ENCODE measurements around the gene HSPBP1.

HSPBP1 gene

DNA sequence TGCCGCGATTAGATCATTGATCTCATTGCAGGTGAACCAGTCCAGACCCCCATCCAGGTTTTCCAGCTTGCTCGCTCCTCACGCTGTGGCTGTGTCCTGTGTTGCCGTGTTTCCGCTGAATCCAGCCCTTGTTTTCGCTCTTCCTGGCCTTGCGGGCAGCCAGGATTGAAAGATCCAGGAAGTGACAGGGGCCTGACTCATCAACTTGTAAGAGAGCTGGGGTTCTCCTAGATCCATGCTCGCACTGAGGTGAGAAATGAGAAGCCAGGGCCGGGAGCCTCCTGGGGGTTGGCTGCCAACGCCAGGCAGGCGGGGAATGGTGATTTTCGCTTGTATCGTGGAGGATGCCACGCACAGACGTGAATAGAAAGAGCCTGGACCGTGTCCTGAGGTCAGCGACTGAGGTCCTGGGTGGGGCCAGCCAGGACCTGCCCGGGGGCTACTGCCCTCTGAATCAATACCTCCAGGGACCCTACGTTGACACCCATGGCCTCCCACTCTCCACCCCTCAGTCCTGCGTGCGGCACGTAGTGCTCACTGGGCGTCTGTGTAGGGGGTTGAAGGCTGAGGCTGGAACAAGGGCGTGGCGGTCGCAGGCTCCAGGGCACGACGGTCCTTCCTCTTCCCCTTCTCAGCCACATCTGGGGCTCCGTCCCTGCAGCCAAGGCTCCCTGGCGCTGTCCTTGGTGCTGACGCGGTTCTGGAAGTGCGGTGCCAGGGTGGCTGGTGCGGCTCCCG is 63.3 kb downstream of the HSPBP1 start:
- Histone ChIP-seq H3K9me3 (ENCODE audit: low read length) (0 out of 2 replicates have a peak, but pooled peaks cover 2% of the 10 kb centered on the region), H3K4me1 (ENCODE audit: insufficient read depth, low read length, severe bottlenecking) (peaks cover 12% of the 10 kb centered on the region), H3K79me2 (ENCODE audit: insufficient read depth, low read length) (no peaks in the 10 kb centered on the region), H3K9ac (ENCODE audit: low read length) (peak overlapping the region; percentile 58; the same call in 1 of the 2 replicates), H4K20me1 (ENCODE audit: insufficient read depth, low read length) (no peaks in the 10 kb centered on the region), H3K27ac (ENCODE audit: low read depth, low read length, poor library complexity, severe bottlenecking) (no peak overlapping the region), H3F3A (ENCODE audit: insufficient read depth, low read length) (0 out of 2 replicates have a peak, but pooled peaks cover 4% of the 10 kb centered on the region), H3K4me2 (ENCODE audit: low read length) (peak overlapping the region; percentile 68), H3K27me3 (ENCODE audit: insufficient read depth, low read length) (no peaks in the 10 kb centered on the region), H3K36me3 (ENCODE audit: insufficient read depth, low read length) (peaks cover 18% of the 10 kb centered on the region), H3K4me3 (ENCODE audit: low read depth, low read length, poor library complexity, severe bottlenecking) (peak overlapping the region; percentile 68), H3K9me2 (ENCODE audit: low read depth, low read length) (no peaks in the 10 kb centered on the region), H2AFZ (ENCODE audit: low read length) (no peak overlapping the region)
- no peak for TF ChIP-seq EZH2 (IDR thresholded peaks at IDR 0.05; ENCODE audit: borderline replicate concordance, low read length)
- TF ChIP-seq, protein P1, sequence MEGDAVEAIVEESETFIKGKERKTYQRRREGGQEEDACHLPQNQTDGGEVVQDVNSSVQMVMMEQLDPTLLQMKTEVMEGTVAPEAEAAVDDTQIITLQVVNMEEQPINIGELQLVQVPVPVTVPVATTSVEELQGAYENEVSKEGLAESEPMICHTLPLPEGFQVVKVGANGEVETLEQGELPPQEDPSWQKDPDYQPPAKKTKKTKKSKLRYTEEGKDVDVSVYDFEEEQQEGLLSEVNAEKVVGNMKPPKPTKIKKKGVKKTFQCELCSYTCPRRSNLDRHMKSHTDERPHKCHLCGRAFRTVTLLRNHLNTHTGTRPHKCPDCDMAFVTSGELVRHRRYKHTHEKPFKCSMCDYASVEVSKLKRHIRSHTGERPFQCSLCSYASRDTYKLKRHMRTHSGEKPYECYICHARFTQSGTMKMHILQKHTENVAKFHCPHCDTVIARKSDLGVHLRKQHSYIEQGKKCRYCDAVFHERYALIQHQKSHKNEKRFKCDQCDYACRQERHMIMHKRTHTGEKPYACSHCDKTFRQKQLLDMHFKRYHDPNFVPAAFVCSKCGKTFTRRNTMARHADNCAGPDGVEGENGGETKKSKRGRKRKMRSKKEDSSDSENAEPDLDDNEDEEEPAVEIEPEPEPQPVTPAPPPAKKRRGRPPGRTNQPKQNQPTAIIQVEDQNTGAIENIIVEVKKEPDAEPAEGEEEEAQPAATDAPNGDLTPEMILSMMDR (IDR thresholded peaks at IDR 0.05; ENCODE audit: low read length), result no peak

DNA sequence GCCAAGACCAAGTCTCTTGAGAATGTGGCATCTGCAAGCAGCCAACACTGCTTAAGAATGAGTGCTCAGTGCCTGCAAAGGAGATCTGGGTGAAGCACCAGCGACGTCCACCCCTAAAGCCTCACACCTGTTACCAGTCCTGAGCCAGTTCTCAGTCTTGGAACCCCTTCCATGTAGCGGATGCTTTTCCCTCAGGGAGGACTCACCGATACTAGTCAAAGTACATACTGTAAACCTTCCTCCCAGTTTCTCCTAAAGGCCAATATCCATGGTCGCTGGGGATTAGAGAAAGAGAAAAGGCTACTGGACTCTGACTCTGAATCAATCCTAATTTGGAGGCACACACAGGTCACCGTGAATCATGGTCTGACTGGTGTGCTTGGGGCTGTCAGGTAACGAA is 66.4 kb downstream of the HSPBP1 start:
- Histone ChIP-seq H3F3A (ENCODE audit: insufficient read depth, low read length) (no peaks in the 10 kb centered on the region), H3K9me3 (ENCODE audit: low read length) (no peaks in the 10 kb centered on the region), H3K79me2 (ENCODE audit: insufficient read depth, low read length) (no peaks in the 10 kb centered on the region), H3K4me2 (ENCODE audit: low read length) (no peak overlapping the region), H2AFZ (ENCODE audit: low read length) (no peak overlapping the region), H3K27me3 (ENCODE audit: insufficient read depth, low read length) (no peaks in the 10 kb centered on the region), H4K20me1 (ENCODE audit: insufficient read depth, low read length) (no peaks in the 10 kb centered on the region), H3K9me2 (ENCODE audit: low read depth, low read length) (no peaks in the 10 kb centered on the region), H3K4me3 (ENCODE audit: low read depth, low read length, poor library complexity, severe bottlenecking) (no peak overlapping the region), H3K4me1 (ENCODE audit: insufficient read depth, low read length, severe bottlenecking) (peaks cover 12% of the 10 kb centered on the region), H3K9ac (ENCODE audit: low read length) (no peak overlapping the region), H3K36me3 (ENCODE audit: insufficient read depth, low read length) (no peaks in the 10 kb centered on the region), H3K27ac (ENCODE audit: low read depth, low read length, poor library complexity, severe bottlenecking) (no peak overlapping the region)
- no peak for TF ChIP-seq EZH2 (IDR thresholded peaks at IDR 0.05; ENCODE audit: borderline replicate concordance, low read length)
- TF ChIP-seq, protein P1 (IDR thresholded peaks at IDR 0.05; ENCODE audit: low read length), result no peak

DNA sequence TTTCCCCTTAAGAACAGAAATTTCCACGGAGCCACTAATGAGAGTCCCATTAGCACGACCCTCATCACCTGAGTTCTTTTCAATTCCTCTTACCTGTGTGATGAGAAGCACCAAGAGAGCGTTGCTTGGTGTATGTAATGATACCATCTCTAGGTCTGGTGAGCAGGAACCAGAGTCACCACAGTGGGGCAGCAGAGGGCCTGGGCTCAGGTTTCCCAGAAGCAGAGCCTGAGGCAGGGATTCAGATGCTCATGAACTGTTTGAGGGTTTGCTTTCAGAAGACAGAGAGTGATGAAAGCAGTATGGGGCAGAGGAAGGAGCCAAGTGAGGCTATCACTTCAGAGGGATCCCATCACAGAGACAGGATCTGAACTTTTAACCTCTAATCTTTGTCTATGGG is 67.5 kb downstream of the HSPBP1 start:
- no peaks in the 10 kb centered on the region for H4K20me1 ChIP-seq (ENCODE audit: insufficient read depth, low read length)
- no peaks in the 10 kb centered on the region for H3K36me3 ChIP-seq (ENCODE audit: insufficient read depth, low read length)
- no peak overlapping the region for H3K9ac ChIP-seq (ENCODE audit: low read length)
- no peaks in the 10 kb centered on the region for H3K79me2 ChIP-seq (ENCODE audit: insufficient read depth, low read length)
- H2AFZ ChIP-seq (ENCODE audit: low read length), result no peak overlapping the region
- no peak overlapping the region for H3K27ac ChIP-seq (ENCODE audit: low read depth, low read length, poor library complexity, severe bottlenecking)
- no peaks in the 10 kb centered on the region for H3F3A ChIP-seq (ENCODE audit: insufficient read depth, low read length)
- peaks cover 11% of the 10 kb centered on the region for H3K4me1 ChIP-seq (ENCODE audit: insufficient read depth, low read length, severe bottlenecking)
- H3K9me2 ChIP-seq (ENCODE audit: low read depth, low read length), result no peaks in the 10 kb centered on the region
- TF ChIP-seq, protein P1 (IDR thresholded peaks at IDR 0.05; ENCODE audit: low read length), result peak; percentile 96
- TF ChIP-seq EZH2 (IDR thresholded peaks at IDR 0.05; ENCODE audit: borderline replicate concordance, low read length), result no peak
- no peaks in the 10 kb centered on the region for H3K27me3 ChIP-seq (ENCODE audit: insufficient read depth, low read length)
- H3K4me2 ChIP-seq (ENCODE audit: low read length), result no peak overlapping the region
- no peaks in the 10 kb centered on the region for H3K9me3 ChIP-seq (ENCODE audit: low read length)
- H3K4me3 ChIP-seq (ENCODE audit: low read depth, low read length, poor library complexity, severe bottlenecking), result no peak overlapping the region
